Measurements from ENCODE around the gene CYB5D1.

Gene CYB5D1

DNA sequence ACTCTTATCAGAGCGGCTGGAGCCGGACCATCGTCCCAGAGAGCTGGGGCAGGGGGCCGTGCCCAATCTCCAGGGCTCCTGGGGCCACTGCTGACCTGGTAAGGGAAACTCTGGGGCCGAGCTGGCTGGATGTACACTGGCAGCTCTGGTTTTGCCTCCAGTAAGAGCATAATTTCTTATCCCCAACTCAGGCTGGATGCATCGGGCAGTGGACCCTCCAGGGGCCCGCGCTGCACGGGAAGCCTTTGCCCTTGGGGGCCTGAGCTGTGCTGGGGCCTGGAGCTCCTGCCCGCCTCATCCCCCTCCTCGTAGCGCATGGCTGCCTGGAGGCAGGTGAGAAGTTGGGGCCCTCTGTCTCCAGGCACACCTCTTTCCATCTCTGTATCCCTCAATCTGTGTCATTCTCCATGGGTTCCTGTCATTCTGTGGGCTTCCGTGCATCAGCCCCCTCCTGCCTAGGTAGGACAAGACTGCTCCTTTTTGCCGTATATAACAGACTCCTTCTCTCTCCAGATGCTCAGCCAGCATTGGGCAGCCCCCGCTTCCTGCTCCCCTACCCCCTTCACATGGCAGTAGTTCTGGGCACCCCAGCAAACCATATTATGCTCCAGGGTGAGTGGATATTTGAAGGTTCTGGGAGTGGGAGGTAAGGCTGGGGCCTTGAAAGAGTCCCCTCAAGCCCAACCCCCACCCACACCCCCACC, 12.3 kb upstream of the CYB5D1 start:
- DNase-seq = no peak

GRCh38 chr17:7846063-7846735, 11.6 kb upstream of the CYB5D1 start:
- no peak for DNase-seq

DNA sequence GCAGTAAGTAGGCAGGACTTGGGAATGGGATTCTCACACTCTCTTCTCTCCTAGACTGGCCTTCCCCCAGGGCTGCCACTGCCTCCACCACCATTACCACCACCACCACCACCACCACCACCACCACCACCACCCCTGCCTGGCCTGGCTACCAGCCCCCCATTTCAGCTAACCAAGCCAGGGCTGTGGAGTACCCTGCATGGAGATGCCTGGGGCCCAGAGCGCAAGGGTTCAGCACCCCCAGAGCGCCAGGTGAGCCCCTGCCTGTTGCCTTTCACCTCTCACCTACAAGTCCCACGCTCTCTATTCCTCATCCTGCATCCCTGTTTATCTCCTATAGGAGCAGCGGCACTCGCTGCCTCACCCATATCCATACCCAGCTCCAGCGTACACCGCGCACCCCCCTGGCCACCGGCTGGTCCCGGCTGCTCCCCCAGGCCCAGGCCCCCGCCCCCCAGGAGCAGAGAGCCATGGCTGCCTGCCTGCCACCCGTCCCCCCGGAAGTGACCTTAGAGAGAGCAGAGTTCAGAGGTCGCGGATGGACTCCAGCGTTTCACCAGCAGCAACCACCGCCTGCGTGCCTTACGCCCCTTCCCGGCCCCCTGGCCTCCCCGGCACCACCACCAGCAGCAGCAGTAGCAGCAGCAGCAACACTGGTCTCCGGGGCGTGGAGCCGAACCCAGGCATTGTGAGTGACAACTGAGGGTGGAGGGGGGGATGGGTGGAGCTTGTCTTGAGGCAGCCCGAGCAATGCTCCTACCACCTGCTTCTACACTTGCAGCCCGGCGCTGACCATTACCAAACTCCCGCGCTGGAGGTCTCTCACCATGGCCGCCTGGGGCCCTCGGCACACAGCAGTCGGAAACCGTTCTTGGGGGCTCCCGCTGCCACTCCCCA, 10.8 kb upstream of the CYB5D1 start:
- no peak for DNase-seq

DNA sequence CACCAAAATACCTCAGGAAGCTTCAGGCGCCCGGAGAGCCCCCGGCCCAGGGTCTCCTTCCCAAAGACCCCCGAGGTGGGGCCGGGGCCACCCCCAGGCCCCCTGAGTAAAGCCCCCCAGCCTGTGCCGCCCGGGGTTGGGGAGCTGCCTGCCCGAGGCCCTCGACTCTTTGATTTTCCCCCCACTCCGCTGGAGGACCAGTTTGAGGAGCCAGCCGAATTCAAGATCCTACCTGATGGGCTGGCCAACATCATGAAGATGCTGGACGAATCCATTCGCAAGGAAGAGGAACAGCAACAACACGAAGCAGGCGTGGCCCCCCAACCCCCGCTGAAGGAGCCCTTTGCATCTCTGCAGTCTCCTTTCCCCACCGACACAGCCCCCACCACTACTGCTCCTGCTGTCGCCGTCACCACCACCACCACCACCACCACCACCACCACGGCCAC, 9.6 kb upstream of the CYB5D1 start:
- no peak for DNase-seq

GRCh38 chr17:7848739-7849129, 9.1 kb upstream of the CYB5D1 start:
- no peak for DNase-seq

DNA sequence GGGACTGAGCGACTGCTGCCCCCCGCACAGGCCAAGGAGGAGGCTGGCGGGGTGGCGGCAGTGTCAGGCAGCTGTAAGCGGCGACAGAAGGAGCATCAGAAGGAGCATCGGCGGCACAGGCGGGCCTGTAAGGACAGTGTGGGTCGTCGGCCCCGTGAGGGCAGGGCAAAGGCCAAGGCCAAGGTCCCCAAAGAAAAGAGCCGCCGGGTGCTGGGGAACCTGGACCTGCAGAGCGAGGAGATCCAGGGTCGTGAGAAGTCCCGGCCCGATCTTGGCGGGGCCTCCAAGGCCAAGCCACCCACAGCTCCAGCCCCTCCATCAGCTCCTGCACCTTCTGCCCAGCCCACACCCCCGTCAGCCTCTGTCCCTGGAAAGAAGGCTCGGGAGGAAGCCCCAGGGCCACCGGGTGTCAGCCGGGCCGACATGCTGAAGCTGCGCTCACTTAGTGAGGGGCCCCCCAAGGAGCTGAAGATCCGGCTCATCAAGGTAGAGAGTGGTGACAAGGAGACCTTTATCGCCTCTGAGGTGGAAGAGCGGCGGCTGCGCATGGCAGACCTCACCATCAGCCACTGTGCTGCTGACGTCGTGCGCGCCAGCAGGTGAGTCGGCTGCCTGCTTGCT, 8.6 kb upstream of the CYB5D1 start:
- DNase-seq = no peak

GRCh38 chr17:7849751-7850504, 7.9 kb upstream of the CYB5D1 start:
- no peak for DNase-seq

- no peak for DNase-seq
Observed at GRCh38 chr17:7850701-7851437, 6.9 kb upstream of the CYB5D1 start.

DNA sequence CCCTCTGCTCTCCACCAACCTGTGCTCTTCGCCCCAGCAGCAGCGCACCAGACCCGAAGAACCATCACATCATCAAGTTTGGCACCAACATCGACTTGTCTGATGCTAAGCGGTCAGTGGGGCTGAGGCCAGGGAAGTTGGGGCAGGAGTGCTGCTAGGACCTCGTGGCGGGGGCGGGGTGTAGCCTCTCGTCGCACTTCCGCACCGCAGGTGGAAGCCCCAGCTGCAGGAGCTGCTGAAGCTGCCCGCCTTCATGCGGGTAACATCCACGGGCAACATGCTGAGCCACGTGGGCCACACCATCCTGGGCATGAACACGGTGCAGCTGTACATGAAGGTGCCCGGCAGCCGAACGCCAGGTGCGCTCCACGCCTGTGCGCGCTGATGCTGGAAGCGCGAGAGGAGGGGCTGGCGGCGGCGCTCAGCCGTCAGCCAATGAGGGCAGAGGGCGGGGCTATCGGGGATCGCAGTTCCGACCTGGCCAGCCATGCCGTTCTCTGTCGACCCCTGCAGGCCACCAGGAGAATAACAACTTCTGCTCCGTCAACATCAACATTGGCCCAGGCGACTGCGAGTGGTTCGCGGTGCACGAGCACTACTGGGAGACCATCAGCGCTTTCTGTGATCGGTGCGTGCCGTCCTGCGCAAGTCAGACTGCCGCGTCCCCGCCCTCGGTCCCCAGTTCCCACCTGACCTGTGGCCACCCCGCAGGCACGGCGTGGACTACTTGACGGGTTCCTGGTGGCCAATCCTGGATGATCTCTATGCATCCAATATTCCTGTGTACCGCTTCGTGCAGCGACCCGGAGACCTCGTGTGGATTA, 6.2 kb upstream of the CYB5D1 start:
- DNase-seq = peak; percentile 29 to 72

DNA sequence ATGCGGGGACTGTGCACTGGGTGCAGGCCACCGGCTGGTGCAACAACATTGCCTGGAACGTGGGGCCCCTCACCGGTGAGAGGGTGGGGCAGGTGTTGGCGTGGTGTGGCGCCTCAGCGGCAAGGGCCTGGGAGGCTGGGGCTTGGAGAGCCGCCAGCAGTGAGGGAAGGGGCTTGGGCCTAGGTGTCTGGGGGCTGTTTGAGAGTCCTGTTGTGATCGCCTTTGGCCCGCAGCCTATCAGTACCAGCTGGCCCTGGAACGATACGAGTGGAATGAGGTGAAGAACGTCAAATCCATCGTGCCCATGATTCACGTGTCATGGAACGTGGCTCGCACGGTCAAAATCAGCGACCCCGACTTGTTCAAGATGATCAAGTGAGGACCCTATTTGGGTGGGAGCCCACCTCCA, 5.5 kb upstream of the CYB5D1 start:
- no peak for DNase-seq

DNA sequence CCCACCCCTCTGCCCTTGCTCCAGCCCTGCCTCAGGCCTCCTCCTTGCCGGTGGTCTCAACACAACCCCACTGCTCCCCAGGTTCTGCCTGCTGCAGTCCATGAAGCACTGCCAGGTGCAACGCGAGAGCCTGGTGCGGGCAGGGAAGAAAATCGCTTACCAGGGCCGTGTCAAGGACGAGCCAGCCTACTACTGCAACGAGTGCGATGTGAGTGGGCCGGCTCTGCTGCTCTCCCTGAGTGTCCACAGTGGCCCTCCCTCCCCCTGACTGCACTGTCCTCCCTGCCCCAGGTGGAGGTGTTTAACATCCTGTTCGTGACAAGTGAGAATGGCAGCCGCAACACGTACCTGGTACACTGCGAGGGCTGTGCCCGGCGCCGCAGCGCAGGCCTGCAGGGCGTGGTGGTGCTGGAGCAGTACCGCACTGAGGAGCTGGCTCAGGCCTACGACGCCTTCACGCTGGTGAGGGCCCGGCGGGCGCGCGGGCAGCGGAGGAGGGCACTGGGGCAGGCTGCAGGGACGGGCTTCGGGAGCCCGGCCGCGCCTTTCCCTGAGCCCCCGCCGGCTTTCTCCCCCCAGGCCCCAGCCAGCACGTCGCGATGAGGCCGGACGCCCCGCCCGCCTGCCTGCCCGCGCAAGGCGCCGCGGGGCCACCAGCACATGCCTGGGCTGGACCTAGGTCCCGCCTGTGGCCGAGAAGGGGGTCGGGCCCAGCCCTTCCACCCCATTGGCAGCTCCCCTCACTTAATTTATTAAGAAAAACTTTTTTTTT, 4.7 kb upstream of the CYB5D1 start:
- no peak for DNase-seq

DNA sequence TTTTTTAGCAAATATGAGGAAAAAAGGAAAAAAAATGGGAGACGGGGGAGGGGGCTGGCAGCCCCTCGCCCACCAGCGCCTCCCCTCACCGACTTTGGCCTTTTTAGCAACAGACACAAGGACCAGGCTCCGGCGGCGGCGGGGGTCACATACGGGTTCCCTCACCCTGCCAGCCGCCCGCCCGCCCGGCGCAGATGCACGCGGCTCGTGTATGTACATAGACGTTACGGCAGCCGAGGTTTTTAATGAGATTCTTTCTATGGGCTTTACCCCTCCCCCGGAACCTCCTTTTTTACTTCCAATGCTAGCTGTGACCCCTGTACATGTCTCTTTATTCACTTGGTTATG, 4.1 kb upstream of the CYB5D1 start:
- no peak for DNase-seq

GRCh38 chr17:7854078-7854777, 3.6 kb upstream of the CYB5D1 start:
- DNase-seq = no peak

DNA sequence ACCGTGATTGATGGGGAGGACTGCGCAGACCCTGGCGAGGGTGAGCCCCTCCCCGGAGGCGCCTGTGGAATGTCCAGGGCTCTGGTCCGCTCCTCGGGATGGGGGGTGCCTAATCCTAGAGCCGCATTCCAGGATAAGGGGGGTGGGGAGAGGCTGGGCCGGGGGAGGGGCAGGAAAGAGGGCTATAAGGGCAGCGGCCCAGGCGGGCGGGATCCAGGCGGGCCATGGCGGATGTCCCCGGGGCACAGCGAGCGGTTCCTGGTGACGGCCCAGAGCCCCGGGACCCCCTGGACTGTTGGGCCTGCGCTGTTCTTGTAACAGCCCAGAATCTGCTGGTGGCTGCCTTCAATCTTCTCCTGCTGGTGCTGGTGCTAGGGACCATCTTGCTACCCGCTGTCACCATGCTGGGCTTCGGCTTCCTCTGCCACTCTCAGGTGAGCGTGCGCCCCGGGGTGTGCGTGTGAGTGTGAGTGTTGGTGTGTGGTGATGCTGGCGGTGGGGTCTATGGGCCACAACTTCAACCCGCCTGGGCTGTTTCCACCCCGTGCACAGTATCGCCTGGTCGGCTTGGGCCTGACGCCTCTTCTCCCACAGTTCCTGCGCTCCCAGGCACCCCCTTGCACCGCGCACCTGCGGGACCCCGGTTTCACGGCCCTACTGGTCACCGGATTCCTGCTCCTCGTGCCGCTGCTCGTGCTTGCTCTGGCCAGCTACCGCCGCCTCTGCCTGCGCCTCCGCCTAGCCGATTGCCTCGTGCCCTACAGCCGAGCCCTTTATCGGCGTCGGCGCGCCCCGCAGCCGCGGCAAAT, 2.7 kb upstream of the CYB5D1 start, which contains the start of gene TMEM88:
Gene TMEM88 (plus strand): TSS at position 216 of the 809 bp plus-strand sequence. CDS start 9 bp downstream, at position 225.
- no peak for DNase-seq

GRCh38 chr17:7855660-7856010, 2.2 kb upstream of the CYB5D1 start:
- no peak for DNase-seq

DNA sequence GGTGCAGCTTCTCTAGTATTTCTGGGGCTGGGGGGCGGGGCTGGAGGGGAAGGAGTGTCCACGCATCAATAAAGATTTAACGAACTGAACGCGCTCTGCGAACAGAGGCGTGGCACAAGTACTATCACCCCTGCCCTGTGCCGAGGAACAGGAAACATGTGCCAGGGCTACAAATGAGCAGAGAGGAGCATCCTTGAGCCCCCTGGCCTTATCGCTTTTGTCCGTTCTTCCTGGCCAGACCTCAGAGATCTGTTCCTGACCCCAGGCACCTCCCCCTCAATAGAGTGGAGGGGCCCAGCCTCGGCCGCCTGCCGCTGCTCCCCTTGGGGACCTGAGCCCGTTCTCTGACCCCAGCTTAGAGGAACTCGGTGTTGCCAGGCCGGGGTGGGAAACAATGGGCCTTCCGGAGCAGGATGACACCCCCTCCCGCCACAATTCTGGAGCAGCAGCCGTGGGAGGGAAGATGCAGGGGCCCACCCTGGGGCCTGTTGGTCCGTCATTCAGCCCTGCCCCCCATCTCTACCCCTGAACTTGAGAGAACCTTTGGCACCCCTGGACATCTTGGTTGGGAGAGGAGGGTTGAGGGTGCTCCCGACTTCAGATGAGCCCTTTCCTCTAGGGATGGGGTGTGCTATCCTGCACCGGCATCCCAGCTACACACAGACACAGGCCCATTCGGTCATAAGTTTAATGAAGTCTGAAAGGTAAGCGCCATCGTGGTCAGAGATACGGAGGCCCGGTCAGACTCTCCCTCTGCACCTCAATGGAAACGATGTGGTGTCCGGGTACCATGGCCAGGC, 1.6 kb upstream of the CYB5D1 start:
- DNase-seq = peak in 1 of 2 experiments; percentile 2
